Measurements from ENCODE around the gene LRP5. TPM values are rescaled to one million over a fixed set of nuclear protein-coding genes. Genes with fewer than 3 reads are reported as not detected.
A peak's percentile ranks its signal among the peaks of the same experiment; 100 is the strongest.

The LRP5 gene
- total and polyA plus RNA-seq, 9 of the 15 experiments (the other 6 are each of a cell fraction or from before 2014, with no cell fraction given): 0.48 to 44.2 (median 13.5) TPM

GRCh38 chr11:68377389-68377795, 65.0 kb downstream of the LRP5 start:
- H3K9me1 ChIP-seq (ENCODE audit: control insufficient read depth, insufficient read depth, low read length): no peaks in the 10 kb centered on the region
- H3K36me3 ChIP-seq (ENCODE audit: control insufficient read depth, insufficient read depth, low read length): peaks cover 15% of the 10 kb centered on the region; the same call in 2 of the 3 replicates
- no peaks in the 10 kb centered on the region for H3K79me2 ChIP-seq (ENCODE audit: control insufficient read depth, insufficient read depth, low read length)
- peak overlapping the region in 1 of 2 experiments; percentile 55; a peak in 2 of 4 replicates for H3K9ac ChIP-seq (ENCODE audit: insufficient read depth in 1 of 2, low read depth in 2 of 2, low read length in 2 of 2)
- no peak for DNase-seq (ENCODE audit: extremely low read depth in 1 of 4, low spot score in 3 of 4)
- 0 out of 2 replicates have a peak, but pooled peaks cover under 1% of the 10 kb centered on the region for H4K20me1 ChIP-seq (replicated peaks; ENCODE audit: control insufficient read depth, insufficient read depth, low read length)
- in situ Hi-C loops (cut with MboI) (no loop called here), intact Hi-C loops (cut with micrococcal nuclease) (no loop called here)
- H3K4me1 ChIP-seq (replicated peaks in 1 of 2; ENCODE audit: control insufficient read depth in 2 of 2, insufficient read depth in 2 of 2, low read length in 2 of 2): peaks cover 0 to 48% of the 10 kb centered on the region in 2 experiments; a peak in 2 of 5 replicates
- FAIRE-seq: no peak
- no peak overlapping the region for H3K4me3 ChIP-seq
- H3K27ac ChIP-seq (ENCODE audit: extremely low read depth, low read depth, low read length): no peak overlapping the region
- no peak overlapping the region for H2AFZ ChIP-seq (ENCODE audit: low read depth, low read length)
- H3K27me3 ChIP-seq (ENCODE audit: control insufficient read depth in 2 of 2, insufficient read depth in 2 of 2, low read length in 2 of 2): no peaks in the 10 kb centered on the region
- POLR2A ChIA-PET: interaction anchor here (0.6 to 0.7 kb wide), 3 partner anchors 11 to 334 kb away, joined by 3 read pairs; no protein-coding TSS in a partner anchor
- ATAC-seq: no peak
- no peak overlapping the region for H3K4me2 ChIP-seq (ENCODE audit: insufficient read depth, low read length)
- H3K9me3 ChIP-seq (replicated peaks; ENCODE audit: control insufficient read depth, insufficient read depth, low read depth, low read length): no peaks in the 10 kb centered on the region
- TF ChIP-seq KDM1A (IDR thresholded peaks at IDR 0.05) (no peak), PTRF (tag; IDR thresholded peaks at IDR 0.05) (no peak), POLR2B (IDR thresholded peaks at IDR 0.05; ENCODE audit: low read depth, partially characterized antibody) (no peak), POLR2G (IDR thresholded peaks at IDR 0.05; ENCODE audit: low read depth, low read length) (no peak), ZSCAN29 (IDR thresholded peaks at IDR 0.05) (no peak), TOE1 (IDR thresholded peaks at IDR 0.05; ENCODE audit: borderline replicate concordance) (no peak), TOE1 (CRISPR knock-in tag; IDR thresholded peaks at IDR 0.05; ENCODE audit: borderline replicate concordance, low read depth) (no peak), NFIC (IDR thresholded peaks at IDR 0.05) (peak; percentile 69), ZNF212 (CRISPR knock-in tag; IDR thresholded peaks at IDR 0.05) (no peak)
- no TSS peak for BruUV-seq (replicated peaks)
- CTCF ChIA-PET (ENCODE audit: low intra/inter-chr PET ratio): no interaction called here
- WGBS (ENCODE audit: insufficient coverage, low coverage, missing lambda C conversion rate): 91% methylated on average over 12 of the region's 12 CpGs

Measured in K562 (cell line).